H1 (cell line): ENCODE measurements around the gene THAP12. TPM values are rescaled to one million over a fixed set of nuclear protein-coding genes. Genes with fewer than 3 reads are reported as not detected.

ENCODE experiments used
- CTCF ChIA-PET: fragments of 300-600 bp; sonication (Branson Sonifier 250); formaldehyde crosslinking; loops from one replicate; lab custom pipeline; 2021; ENCODE audit not compliant: partially characterized antibody; lab: Charles Lee
- POLR2A ChIA-PET: fragments of 300-600 bp; sonication (Branson Sonifier 250); formaldehyde crosslinking; loops from one replicate; lab custom pipeline; 2021; ENCODE audit warnings: inconsistent platforms; ENCODE audit not compliant: partially characterized antibody; lab: Charles Lee
- DNase-seq, 2 experiments: peaks; one replicate each; pipeline versions ENCODE4 v3.0.0 to v3.0.0-alpha.2; 2010 to 2022; ENCODE audit warnings: low spot score in 2 of 2, low read depth in 1 of 2, mixed read lengths in 1 of 2
- FAIRE-seq: peaks from 2 replicates; lab custom pipeline; 2011; peaks lifted over from hg19 to GRCh38; lab: Jason Lieb, UNC
- H2AFZ ChIP-seq: 2 replicates; pipeline ENCODE4 v1.8.1; 2012; ENCODE audit warnings: low read length, inconsistent platforms
- H2AK5ac ChIP-seq: 2 replicates; pipeline ENCODE4 v1.6.1; 2013; ENCODE audit warnings: low read depth, low read length
- H2BK120ac ChIP-seq: replicated peaks from 2 replicates; pipeline ENCODE3; 2013; ENCODE audit warnings: low read depth, low read length, inconsistent platforms
- H2BK12ac ChIP-seq: 2 replicates; pipeline ENCODE4 v1.6.1; 2013; ENCODE audit warnings: low read depth, low read length
- H2BK15ac ChIP-seq: 2 replicates; pipeline ENCODE4 v1.6.1; 2013; ENCODE audit warnings: low read length
- H2BK20ac ChIP-seq: 2 replicates; pipeline ENCODE4 v1.6.1; 2013; ENCODE audit warnings: low read length
- H2BK5ac ChIP-seq: 2 replicates; pipeline ENCODE4 v1.6.1; 2013; ENCODE audit warnings: low read depth, low read length
- H3K14ac ChIP-seq: 2 replicates; pipeline ENCODE4 v1.6.1; 2013; ENCODE audit warnings: inconsistent platforms; ENCODE audit not compliant: insufficient read length
- H3K18ac ChIP-seq: 2 replicates; pipeline ENCODE4 v1.6.1; 2013; ENCODE audit warnings: low read length; ENCODE audit errors: extremely low read depth
- H3K23ac ChIP-seq: 2 replicates; pipeline ENCODE4 v1.6.1; 2013; ENCODE audit warnings: inconsistent platforms; ENCODE audit not compliant: insufficient read length
- H3K23me2 ChIP-seq: 2 replicates; pipeline ENCODE4 v1.6.1; 2013; ENCODE audit warnings: low read depth, low read length
- H3K27ac ChIP-seq: 2 replicates; pipeline ENCODE4 v1.6.1; 2011; ENCODE audit warnings: low read depth, low read length, inconsistent platforms
- H3K27me3 ChIP-seq, 4 experiments: replicated peaks in 1 of 4; 1 replicate in 1 of 4; 2 replicates in 3 of 4; pipeline versions ENCODE4 v1.6.1 to v1.8.1; 2011 to 2013; ENCODE audit warnings: low read length in 3 of 4, mild to moderate bottlenecking in 3 of 4, inconsistent platforms in 2 of 4, mixed read lengths in 2 of 4, moderate library complexity in 1 of 4; ENCODE audit not compliant: control insufficient read depth in 3 of 4, insufficient read depth in 3 of 4; ENCODE audit errors: extremely low read depth in 1 of 4
- H3K36me3 ChIP-seq, 4 experiments: 2 replicates each; pipeline versions ENCODE4 v1.6.1 to v1.8.1; 2011 to 2013; ENCODE audit warnings: mild to moderate bottlenecking in 4 of 4, low read length in 3 of 4, moderate library complexity in 2 of 4, control low read depth in 1 of 4, inconsistent platforms in 1 of 4; ENCODE audit not compliant: insufficient read depth in 4 of 4, control insufficient read depth in 2 of 4
- H3K4ac ChIP-seq: replicated peaks from 2 replicates; pipeline ENCODE3; 2013; ENCODE audit warnings: low read length, low read depth, mixed read lengths, inconsistent platforms; ENCODE audit not compliant: insufficient read length
- H3K4me1 ChIP-seq, 4 experiments: replicated peaks in 1 of 4; 1 replicate in 1 of 4; 2 replicates in 3 of 4; pipeline versions ENCODE4 v1.6.1 to v1.8.1; 2011 to 2013; ENCODE audit warnings: low read length in 3 of 4, inconsistent platforms in 2 of 4, mixed read lengths in 1 of 4; ENCODE audit not compliant: insufficient read depth in 4 of 4, control insufficient read depth in 3 of 4
- H3K4me2 ChIP-seq, 2 experiments: 2 replicates each; pipeline versions ENCODE4 v1.6.1 to v1.8.1; 2011 to 2013; ENCODE audit warnings: low read depth in 2 of 2, low read length in 2 of 2, control low read depth in 1 of 2, inconsistent platforms in 1 of 2, mild to moderate bottlenecking in 1 of 2; ENCODE audit not compliant: insufficient read depth in 1 of 2
- H3K4me3 ChIP-seq, 4 experiments: fragments of 200-600, 300-600 bp in 1 of 4; sonication (generic), shearing (Covaris generic), sonication (Bioruptor Twin) in 1 of 4; 2 replicates each; pipeline versions ENCODE4 v1.5.1 to v1.8.1; 2011 to 2016; ENCODE audit warnings: low read length in 4 of 4, low read depth in 3 of 4, control low read depth in 2 of 4, inconsistent platforms in 2 of 4, mild to moderate bottlenecking in 2 of 4, mixed read lengths in 1 of 4, moderate library complexity in 1 of 4; ENCODE audit not compliant: insufficient read depth in 2 of 4; ENCODE audit errors: extremely low read depth in 1 of 4
- H3K56ac ChIP-seq: replicated peaks from 2 replicates; pipeline ENCODE3; 2013; ENCODE audit warnings: low read depth, mild to moderate bottlenecking, mixed read lengths, low read length, inconsistent platforms; ENCODE audit not compliant: insufficient read length
- H3K79me1 ChIP-seq: 2 replicates; pipeline ENCODE4 v1.6.1; 2013; ENCODE audit warnings: low read depth, low read length, control low read depth
- H3K79me2 ChIP-seq, 2 experiments: 2 replicates each; pipeline versions ENCODE4 v1.6.1 to v1.8.1; 2012 to 2013; ENCODE audit warnings: low read length in 2 of 2, mild to moderate bottlenecking in 2 of 2, inconsistent platforms in 1 of 2; ENCODE audit not compliant: insufficient read depth in 2 of 2, control insufficient read depth in 1 of 2
- H3K9ac ChIP-seq, 4 experiments: replicated peaks in 1 of 4; 1 replicate in 1 of 4; 2 replicates in 3 of 4; pipeline versions ENCODE4 v1.6.1 to v1.8.1; 2011 to 2013; ENCODE audit warnings: low read depth in 3 of 4, low read length in 3 of 4, control low read depth in 2 of 4, mild to moderate bottlenecking in 2 of 4, moderate library complexity in 2 of 4, inconsistent platforms in 1 of 4; ENCODE audit errors: extremely low read depth in 1 of 4
- H3K9me3 ChIP-seq, 2 experiments: 2 replicates each; pipeline versions ENCODE4 v1.6.1 to v1.8.1; 2012 to 2013; ENCODE audit warnings: mild to moderate bottlenecking in 2 of 2, moderate library complexity in 2 of 2, control low read depth in 1 of 2, inconsistent platforms in 1 of 2, low read depth in 1 of 2, low read length in 1 of 2, mixed read lengths in 1 of 2; ENCODE audit not compliant: insufficient read depth in 2 of 2
- H4K20me1 ChIP-seq, 2 experiments: replicated peaks in 1 of 2; 2 replicates each; pipeline versions ENCODE3 to v1.8.1; 2011 to 2013; ENCODE audit warnings: inconsistent platforms in 2 of 2, low read length in 2 of 2, mild to moderate bottlenecking in 1 of 2; ENCODE audit not compliant: insufficient read depth in 2 of 2, control insufficient read depth in 1 of 2
- H4K5ac ChIP-seq: 2 replicates; pipeline ENCODE4 v1.6.1; 2013; ENCODE audit warnings: low read length, low read depth, mixed read lengths, inconsistent platforms; ENCODE audit not compliant: insufficient read length
- H4K8ac ChIP-seq: 2 replicates; pipeline ENCODE4 v1.8.0; 2013; ENCODE audit warnings: mild to moderate bottlenecking, moderate library complexity, low read length, inconsistent platforms; ENCODE audit not compliant: insufficient read depth; ENCODE audit errors: extremely low read depth
- H4K91ac ChIP-seq: replicated peaks from 2 replicates; pipeline ENCODE3; 2013; ENCODE audit warnings: low read length, mixed read lengths, inconsistent platforms; ENCODE audit not compliant: insufficient read length
- ATF2 ChIP-seq: IDR thresholded peaks from 2 replicates; pipeline ENCODE4 v1.6.1; 2012; ENCODE audit warnings: low read length, inconsistent platforms
- BRCA1 ChIP-seq: IDR thresholded peaks from 2 replicates; pipeline ENCODE4 v1.6.1; 2012; ENCODE audit warnings: low read depth, low read length, improper control_type of control experiment
- CBX8 ChIP-seq: fragments of 300-800, 300-1000 bp; sonication (generic); IDR thresholded peaks from 2 replicates; pipeline ENCODE4 v1.7.1; 2016; ENCODE audit warnings: low read depth, low read length, borderline replicate concordance
- FOSL1 ChIP-seq: IDR thresholded peaks from 2 replicates; pipeline ENCODE4 v1.6.1; 2011; ENCODE audit warnings: mild to moderate bottlenecking, low read depth, low read length, moderate library complexity; ENCODE audit not compliant: insufficient read depth
- GTF2F1 ChIP-seq: IDR thresholded peaks from 2 replicates; pipeline ENCODE4 v1.6.1; 2012; ENCODE audit warnings: low read depth, low read length, improper control_type of control experiment, borderline replicate concordance
- RNF2 ChIP-seq: fragments of 200-900, 300-1000 bp; sonication (generic); IDR thresholded peaks from 2 replicates; pipeline ENCODE4 v1.7.1; 2016; ENCODE audit warnings: borderline replicate concordance, low read depth, mild to moderate bottlenecking, antibody characterized with exemption, low read length; ENCODE audit not compliant: poor library complexity, severe bottlenecking; ENCODE audit errors: missing control alignments
- SP1 ChIP-seq: IDR thresholded peaks from 2 replicates; pipeline ENCODE4 v1.6.1; 2011; ENCODE audit warnings: low read depth, low read length
- SP2 ChIP-seq: IDR thresholded peaks from 2 replicates; pipeline ENCODE4 v1.6.1; 2012; ENCODE audit warnings: mild to moderate bottlenecking, low read length, inconsistent platforms
- ZNF274 ChIP-seq: IDR thresholded peaks from 2 replicates; pipeline ENCODE4 v1.7.0; 2012; ENCODE audit warnings: low read length, borderline replicate concordance; ENCODE audit errors: extremely low read depth
- WGBS, 2 experiments: shearing (Covaris generic) in 1 of 2; methylation state at CpG; one replicate each; pipeline versions ENCODE4 v1.1.6 to v1.1.7; 2013 to 2015; ENCODE audit warnings: low lambda C conversion rate in 2 of 2, mixed read lengths in 2 of 2, inconsistent platforms in 1 of 2, low coverage in 1 of 2, missing lambda C conversion rate in 1 of 2; ENCODE audit not compliant: insufficient replicate concordance in 2 of 2, insufficient coverage in 1 of 2, insufficient read length in 1 of 2; ENCODE audit errors: extremely low coverage in 1 of 2, missing lambda C conversion rate in 1 of 2; 5-methylcytosine and 5-hydroxymethylcytosine counted together
- polyA plus RNA-seq, 7 experiments: library from polyadenylated mRNA; depleted of rRNA in 3 of 7; stranded (reverse) in 5 of 7; unstranded in 2 of 7; fragments of >200 nt in 5 of 7; fragments of 200-250 nt in 2 of 7; gene quantifications; 1 replicate in 5 of 7; 2 replicates in 1 of 7; 4 replicates in 1 of 7; pipeline versions ENCODE4 v1.2.1 to v1.2.3, GENCODE V29; 2011 to 2013; ENCODE audit warnings: missing spikeins in 2 of 7, mixed read lengths in 2 of 7
- total RNA-seq: library from RNA; stranded (reverse); fragmentation: NEBNext Ultra II Directional; extraction: Animal tissue kit (Norgen Biotek cat#: 25700); gene quantifications from 2 replicates; pipeline ENCODE4 v1.2.1, GENCODE V29; 2021

The THAP12 gene
- total and polyA plus RNA-seq, 2 of the 8 experiments (the other 6 are each of a cell fraction or from before 2014, with no cell fraction given) = 12.0 to 39.9 TPM

DNA sequence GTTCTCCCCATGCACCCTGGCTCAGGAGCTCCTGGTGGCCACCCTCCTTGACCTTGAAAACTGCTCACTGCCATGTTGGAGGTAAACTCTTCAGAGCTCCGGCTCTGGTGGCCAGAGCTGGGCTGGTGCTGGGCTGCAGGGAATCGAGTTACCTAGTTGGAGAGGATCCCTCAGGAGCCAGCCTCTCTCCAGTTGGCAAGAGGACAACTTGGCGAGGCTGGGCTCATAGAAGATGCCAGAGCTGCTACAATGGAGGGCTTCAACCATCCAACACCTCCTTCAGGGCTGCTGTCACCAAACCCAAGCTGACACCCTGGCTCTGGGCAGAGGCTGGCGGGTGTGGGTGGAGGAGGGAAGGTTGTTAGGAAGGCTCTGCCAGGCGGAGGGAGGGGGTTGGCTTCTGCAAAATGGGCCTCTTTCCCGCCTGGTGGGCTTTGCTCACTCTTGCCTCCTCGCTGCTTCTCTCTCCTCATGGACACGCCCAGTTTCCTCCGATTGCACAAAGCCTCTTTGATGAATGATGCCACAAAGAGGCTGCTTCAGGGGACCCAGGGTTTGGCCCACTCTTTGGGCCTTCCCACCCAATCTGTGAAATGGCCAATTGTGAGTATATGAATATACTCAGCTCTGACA is 53.1 kb downstream of the THAP12 start:
- H2BK5ac ChIP-seq = no peak overlapping the region
- H3K27ac ChIP-seq = no peak overlapping the region
- no peak overlapping the region for H2AFZ ChIP-seq
- no peak overlapping the region for H2BK12ac ChIP-seq
- POLR2A ChIA-PET = interaction anchor here (0.6 to 1.1 kb wide), 2 partner anchors 24 to 94 kb away, joined by 3 to 4 read pairs; no protein-coding TSS in a partner anchor
- no peaks in the 10 kb centered on the region for H3K23me2 ChIP-seq
- no peaks in the 10 kb centered on the region for H3K9me3 ChIP-seq
- peaks cover 2 to 11% (median 3%) of the 10 kb centered on the region in 4 experiments; a peak in 5 of 7 replicates for H3K4me1 ChIP-seq
- no peak overlapping the region for H4K5ac ChIP-seq
- H3K18ac ChIP-seq = no peak overlapping the region
- H3K4me3 ChIP-seq = no peak overlapping the region
- H4K8ac ChIP-seq = no peak overlapping the region
- H3K27me3 ChIP-seq = peaks cover 0 to 6% (median 1%) of the 10 kb centered on the region in 4 experiments; a peak in 2 of 7 replicates
- H3K56ac ChIP-seq = no peak overlapping the region
- no peak overlapping the region for H3K23ac ChIP-seq
- H3K4me2 ChIP-seq = no peak overlapping the region
- DNase-seq = no peak
- peak overlapping the region; percentile 72; the same call in 1 of the 2 replicates for H2BK15ac ChIP-seq
- no peaks in the 10 kb centered on the region for H3K36me3 ChIP-seq
- H2AK5ac ChIP-seq = no peak overlapping the region
- no peak overlapping the region for H3K4ac ChIP-seq
- H2BK20ac ChIP-seq = no peak overlapping the region
- no peak overlapping the region for H3K9ac ChIP-seq
- no peak for TF ChIP-seq SP1
- no peak for TF ChIP-seq GTF2F1
- TF ChIP-seq ZNF274 = no peak
- no peak for TF ChIP-seq CBX8
- TF ChIP-seq RNF2 = no peak
- TF ChIP-seq FOSL1 = no peak
- no peak for TF ChIP-seq ATF2
- no peak for TF ChIP-seq SP2
- TF ChIP-seq BRCA1 = no peak
- TF ChIP-seq, all 59 proteins: peak for 0
- no peak overlapping the region for H2BK120ac ChIP-seq
- H3K79me2 ChIP-seq = no peaks in the 10 kb centered on the region
- WGBS, 2 experiments = 78% methylated on average over 9 of the region's 9 CpGs; no CpG with 5 or more reads in 1 of the 2 experiments
- no peak overlapping the region for H3K14ac ChIP-seq
- no peaks in the 10 kb centered on the region for H4K20me1 ChIP-seq
- FAIRE-seq = no peak
- CTCF ChIA-PET = interaction anchor here (0.7 to 18.7 kb wide), 9 partner anchors 10 to 186 kb away, joined by 3 to 252 read pairs (median 5); partner anchors contain the start of gene WNT11
- H4K91ac ChIP-seq = no peak overlapping the region
- H3K79me1 ChIP-seq = no peaks in the 10 kb centered on the region; the same call in 1 of the 2 replicates
